BLaER1 (cell line): ENCODE results near the gene RGPD3.

Experiments used
- H3K27ac ChIP-seq: shearing (Covaris generic); formaldehyde crosslinking; 2 replicates; pipeline ENCODE4 v1.8.1; 2022
- H3K27me3 ChIP-seq: shearing (Covaris generic); formaldehyde crosslinking; 2 replicates; pipeline ENCODE4 v1.8.1; 2022
- H3K36me3 ChIP-seq: shearing (Covaris generic); formaldehyde crosslinking; 2 replicates; pipeline ENCODE4 v1.8.1; 2022
- H3K4me1 ChIP-seq: shearing (Covaris generic); formaldehyde crosslinking; 2 replicates; pipeline ENCODE4 v1.8.1; 2022
- H3K4me2 ChIP-seq: shearing (Covaris generic); formaldehyde crosslinking; 2 replicates; pipeline ENCODE4 v1.8.1; 2022
- H3K4me3 ChIP-seq: shearing (Covaris generic); formaldehyde crosslinking; 2 replicates; pipeline ENCODE4 v1.8.1; 2022
- H3K9ac ChIP-seq: shearing (Covaris generic); formaldehyde crosslinking; 2 replicates; pipeline ENCODE4 v1.8.1; 2022
- H3K9me3 ChIP-seq: shearing (Covaris generic); formaldehyde crosslinking; 2 replicates; pipeline ENCODE4 v1.8.1; 2022
- H4K20me1 ChIP-seq: shearing (Covaris generic); formaldehyde crosslinking; 2 replicates; pipeline ENCODE4 v1.8.1; 2022
- Cebpa-rat ChIP-seq: shearing (Covaris generic); IDR thresholded peaks from 2 replicates; pipeline ENCODE4 v1.8.1; 2022

The RGPD3 gene

DNA sequence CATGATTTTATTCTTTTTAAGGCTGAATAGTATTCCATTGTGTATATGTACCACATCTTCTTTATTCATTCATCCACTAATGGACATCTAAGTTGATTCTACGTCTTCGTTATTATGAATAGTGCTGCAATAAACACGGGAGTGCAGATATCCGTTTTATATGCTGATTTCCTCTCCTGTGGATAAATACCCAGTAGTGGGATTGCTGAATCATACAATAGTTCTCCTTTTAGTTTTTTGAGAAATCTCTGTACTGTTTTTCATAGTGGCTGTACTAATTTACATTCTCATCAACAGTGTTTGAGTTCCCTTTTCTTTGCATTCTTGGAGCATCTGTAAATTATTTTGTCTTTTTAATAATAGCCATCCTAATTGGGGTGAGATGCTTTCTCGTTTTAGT, 114.5 kb downstream of the RGPD3 start:
- no peaks in the 10 kb centered on the region for H3K9me3 ChIP-seq
- H4K20me1 ChIP-seq = no peaks in the 10 kb centered on the region
- no peaks in the 10 kb centered on the region for H3K27me3 ChIP-seq
- no peak overlapping the region for H3K4me3 ChIP-seq
- TF ChIP-seq Cebpa-rat = no peak
- H3K9ac ChIP-seq = no peak overlapping the region
- no peak overlapping the region for H3K27ac ChIP-seq
- no peaks in the 10 kb centered on the region for H3K36me3 ChIP-seq
- no peak overlapping the region for H3K4me2 ChIP-seq
- H3K4me1 ChIP-seq = peaks cover 18% of the 10 kb centered on the region; the same call in 1 of the 2 replicates

DNA sequence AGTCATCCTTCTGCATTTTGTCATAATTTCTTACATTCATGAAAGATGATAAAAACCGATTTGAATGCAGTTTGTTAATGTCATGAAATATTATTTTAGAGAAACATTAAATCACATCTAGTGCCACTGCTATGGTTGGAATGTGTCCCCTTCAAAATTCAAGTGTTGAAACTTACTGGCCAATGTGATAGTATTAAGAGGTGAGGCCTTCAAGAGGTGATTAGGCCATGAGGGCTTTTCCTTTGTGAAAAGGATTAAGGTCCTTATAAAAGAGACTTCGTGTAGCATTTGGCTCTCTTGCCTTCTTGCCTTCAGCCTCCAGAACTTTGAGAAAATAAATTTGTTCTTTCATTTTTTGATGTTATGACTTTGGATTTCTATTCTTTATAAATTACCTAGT, 117.2 kb downstream of the RGPD3 start:
- TF ChIP-seq Cebpa-rat = no peak

DNA sequence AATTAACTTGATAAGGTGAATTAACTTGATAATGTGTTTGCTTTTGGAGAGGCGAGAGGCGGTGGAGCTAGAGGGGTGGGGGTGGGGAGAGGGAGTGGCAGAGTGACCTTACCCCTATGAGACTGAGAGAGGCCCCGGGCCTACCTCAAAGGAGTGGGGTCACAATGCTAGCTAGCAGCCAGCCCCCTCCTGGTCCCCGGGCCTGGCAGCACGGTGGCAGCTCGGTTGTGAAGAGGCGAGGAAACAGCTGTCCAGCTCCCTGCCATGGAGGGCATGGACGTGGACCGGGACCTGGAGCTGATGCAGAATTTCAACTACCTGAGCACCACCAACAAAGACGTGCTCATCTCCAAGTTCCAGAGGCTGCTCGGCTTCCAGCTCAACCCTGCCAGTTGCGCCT, 123.9 kb downstream of the RGPD3 start:
- no peak for TF ChIP-seq Cebpa-rat
- H3K27me3 ChIP-seq = no peaks in the 10 kb centered on the region
- H3K4me3 ChIP-seq = no peak overlapping the region
- H3K9me3 ChIP-seq = no peaks in the 10 kb centered on the region
- H3K27ac ChIP-seq = no peak overlapping the region
- no peak overlapping the region for H3K9ac ChIP-seq
- no peaks in the 10 kb centered on the region for H3K36me3 ChIP-seq
- H3K4me2 ChIP-seq = no peak overlapping the region
- H4K20me1 ChIP-seq = no peaks in the 10 kb centered on the region
- H3K4me1 ChIP-seq = no peaks in the 10 kb centered on the region

More for the DNA sequence above, 117.2 kb downstream of the RGPD3 start:
- Histone ChIP-seq H3K4me1 (peaks cover 4% of the 10 kb centered on the region; the same call in 1 of the 2 replicates), H3K4me2 (no peak overlapping the region), H3K9ac (no peak overlapping the region), H4K20me1 (no peaks in the 10 kb centered on the region), H3K27me3 (no peaks in the 10 kb centered on the region), H3K9me3 (no peaks in the 10 kb centered on the region), H3K36me3 (no peaks in the 10 kb centered on the region), H3K4me3 (no peak overlapping the region), H3K27ac (no peak overlapping the region)

DNA sequence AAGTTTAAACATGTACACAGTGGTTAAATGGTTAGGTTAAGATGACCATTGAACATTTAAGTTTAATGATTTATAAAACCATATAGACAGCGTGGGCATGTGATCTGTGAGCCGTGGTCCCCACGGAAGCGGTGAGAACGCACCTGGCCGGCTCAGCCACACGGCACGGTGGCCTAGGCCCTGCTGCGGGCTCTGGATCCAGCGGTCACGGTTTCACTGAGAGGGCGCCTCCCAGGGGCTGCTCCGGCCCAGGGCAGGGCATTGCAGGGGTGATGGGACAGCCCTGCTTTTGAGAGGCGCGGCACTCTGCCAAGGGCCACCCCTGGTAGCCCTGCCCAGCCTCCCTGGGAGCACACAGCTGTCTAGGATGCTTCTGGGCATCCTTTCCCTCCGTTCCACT, 124.9 kb downstream of the RGPD3 start:
- no peak for TF ChIP-seq Cebpa-rat
- H3K27ac ChIP-seq = no peak overlapping the region
- no peak overlapping the region for H3K4me2 ChIP-seq
- no peak overlapping the region for H3K9ac ChIP-seq
- no peaks in the 10 kb centered on the region for H3K4me1 ChIP-seq
- H4K20me1 ChIP-seq = no peaks in the 10 kb centered on the region
- H3K36me3 ChIP-seq = no peaks in the 10 kb centered on the region
- H3K4me3 ChIP-seq = no peak overlapping the region
- no peaks in the 10 kb centered on the region for H3K9me3 ChIP-seq
- H3K27me3 ChIP-seq = no peaks in the 10 kb centered on the region

DNA sequence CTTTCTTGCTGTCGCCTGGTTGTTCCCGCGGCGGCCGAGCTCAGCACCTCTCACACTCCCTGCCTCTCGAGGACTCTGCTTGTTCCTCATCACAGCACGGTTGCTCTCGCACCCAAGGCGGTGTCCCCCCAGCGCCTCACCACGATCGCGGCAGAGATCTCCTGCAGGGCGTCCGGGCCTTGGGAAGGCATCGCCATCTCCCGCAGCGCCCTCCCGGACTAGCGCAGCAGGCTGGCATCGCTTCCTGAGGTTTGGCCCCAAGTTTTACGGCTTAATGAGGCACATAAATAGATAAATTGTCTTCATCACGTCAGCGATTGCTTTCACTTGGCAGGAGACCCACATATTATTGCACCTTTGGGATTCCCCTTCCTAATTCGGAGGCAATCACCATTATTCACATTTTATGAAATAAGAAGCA, 125.4 kb downstream of the RGPD3 start:
- H3K27me3 ChIP-seq = no peaks in the 10 kb centered on the region

DNA sequence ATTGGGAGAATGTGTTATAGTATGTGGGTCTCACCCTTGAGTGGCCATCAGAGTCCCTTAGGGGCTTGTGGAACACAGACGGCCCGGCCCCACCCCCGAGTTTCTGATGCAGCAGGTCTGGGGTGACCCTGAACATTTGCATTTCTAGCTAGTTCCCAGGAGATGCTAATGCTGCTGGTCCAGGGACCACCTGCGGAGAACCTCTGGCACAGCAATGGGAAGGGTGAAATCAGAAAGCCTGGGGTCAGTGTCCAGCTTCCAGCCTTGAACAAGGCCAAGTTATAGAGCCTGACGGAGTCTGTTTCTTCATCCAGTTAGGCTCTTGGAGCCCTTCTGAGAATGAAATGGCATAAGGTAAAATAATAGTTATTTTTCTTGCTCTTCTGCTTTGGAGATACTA, 126.5 kb downstream of the RGPD3 start:
- Histone ChIP-seq H3K4me3 (no peak overlapping the region), H3K4me1 (no peaks in the 10 kb centered on the region), H3K27me3 (no peaks in the 10 kb centered on the region), H3K9ac (no peak overlapping the region), H3K27ac (no peak overlapping the region), H3K9me3 (no peaks in the 10 kb centered on the region), H4K20me1 (no peaks in the 10 kb centered on the region), H3K4me2 (no peak overlapping the region), H3K36me3 (no peaks in the 10 kb centered on the region)
- no peak for TF ChIP-seq Cebpa-rat

More for the DNA sequence above, 125.4 kb downstream of the RGPD3 start:
- Histone ChIP-seq H3K27ac (no peak overlapping the region), H3K4me1 (no peaks in the 10 kb centered on the region), H3K9me3 (no peaks in the 10 kb centered on the region), H3K4me3 (no peak overlapping the region), H3K36me3 (no peaks in the 10 kb centered on the region), H4K20me1 (no peaks in the 10 kb centered on the region), H3K9ac (no peak overlapping the region), H3K4me2 (no peak overlapping the region)
- no peak for TF ChIP-seq Cebpa-rat
